H1 (cell line): ENCODE measurements around the gene PKP3. TPM values are rescaled to one million over a fixed set of nuclear protein-coding genes. Genes with fewer than 3 reads are reported as not detected.

Experiments used
- EZH2 ChIP-seq: fragments of 200-600 bp; sonication (generic); IDR thresholded peaks from 2 replicates; pipeline ENCODE4 v1.7.1; 2012; ENCODE audit warnings: low read depth, mild to moderate bottlenecking, moderate library complexity, low read length, inconsistent platforms; ENCODE audit not compliant: severe bottlenecking
- KDM1A ChIP-seq: fragments of 200-600, 300-600 bp; sonication (generic); IDR thresholded peaks from 2 replicates; pipeline ENCODE4 v1.7.1; 2016; ENCODE audit warnings: mild to moderate bottlenecking, low read length, borderline replicate concordance
- MAX ChIP-seq: IDR thresholded peaks from 2 replicates; pipeline ENCODE4 v1.6.1; 2012; ENCODE audit warnings: inconsistent platforms
- RXRA ChIP-seq: IDR thresholded peaks from 2 replicates; pipeline ENCODE4 v1.6.1; 2011; ENCODE audit warnings: low read depth, mild to moderate bottlenecking, low read length, moderate library complexity; ENCODE audit not compliant: insufficient read depth
- SP2 ChIP-seq: IDR thresholded peaks from 2 replicates; pipeline ENCODE4 v1.6.1; 2012; ENCODE audit warnings: mild to moderate bottlenecking, low read length, inconsistent platforms
- polyA plus RNA-seq, 7 experiments: library from polyadenylated mRNA; depleted of rRNA in 3 of 7; stranded (reverse) in 5 of 7; unstranded in 2 of 7; fragments of >200 nt in 5 of 7; fragments of 200-250 nt in 2 of 7; gene quantifications; 1 replicate in 5 of 7; 2 replicates in 1 of 7; 4 replicates in 1 of 7; pipeline versions ENCODE4 v1.2.1 to v1.2.3, GENCODE V29; 2011 to 2013; ENCODE audit warnings: missing spikeins in 2 of 7, mixed read lengths in 2 of 7
- total RNA-seq: library from RNA; stranded (reverse); fragmentation: NEBNext Ultra II Directional; extraction: Animal tissue kit (Norgen Biotek cat#: 25700); gene quantifications from 2 replicates; pipeline ENCODE4 v1.2.1, GENCODE V29; 2021

Gene PKP3
- total and polyA plus RNA-seq, 2 of the 8 experiments (the other 6 are each of a cell fraction or from before 2014, with no cell fraction given) = 16.7 to 28.7 TPM

- TF ChIP-seq EZH2 = no peak
- TF ChIP-seq RXRA = no peak
- TF ChIP-seq MAX = no peak
- TF ChIP-seq KDM1A = no peak
- no peak for TF ChIP-seq SP2
Observed at GRCh38 chr11:420911-421321, 26.9 kb downstream of the PKP3 start (continued).
